HEK293 (cell line): ENCODE measurements around the gene CHERP.

Source experiments
- CTCF ChIA-PET: fragments of 350-600 bp; formaldehyde crosslinking; extraction: SDS; loops from one replicate; lab custom pipeline; 2021; ENCODE audit warnings: antibody characterized with exemption; lab: Yijun Ruan, JAX
- POLR2A ChIA-PET: fragments of 300-600 bp; formaldehyde crosslinking; extraction: SDS; loops from one replicate; lab custom pipeline; 2020; ENCODE audit warnings: antibody characterized with exemption, inconsistent platforms; lab: Yijun Ruan, JAX
- H3K27ac ChIP-seq: fragments of 200-500 bp; sonication (Bioruptor generic); 2 replicates; pipeline ENCODE4 v1.5.1; 2014; ENCODE audit warnings: low read depth, low read length, control low read depth, inconsistent platforms; ENCODE audit errors: extremely low read depth
- H3K36me3 ChIP-seq, 2 experiments: fragments of 200-500 bp in 1 of 2; sonication (Bioruptor generic) in 1 of 2; 1 replicate in 1 of 2; 2 replicates in 1 of 2; pipeline ENCODE4 v1.5.1; 2014 to 2017; ENCODE audit warnings: inconsistent platforms in 2 of 2, low read length in 2 of 2; ENCODE audit not compliant: control insufficient read depth in 2 of 2, insufficient read depth in 1 of 2
- H3K4me1 ChIP-seq: fragments of 200-500 bp; sonication (Bioruptor generic); 2 replicates; pipeline ENCODE4 v1.5.1; 2014; ENCODE audit warnings: mild to moderate bottlenecking, low read length, inconsistent platforms; ENCODE audit not compliant: control insufficient read depth, insufficient read depth
- H3K4me3 ChIP-seq: 2 replicates; pipeline ENCODE4 v1.5.1; 2011; ENCODE audit warnings: low read depth, mild to moderate bottlenecking, control low read depth, low read length, moderate library complexity
- H3K9me3 ChIP-seq: fragments of 200-500 bp; sonication (Bioruptor generic); 2 replicates; pipeline ENCODE4 v1.5.1; 2014; ENCODE audit warnings: low read depth, low read length, inconsistent platforms; ENCODE audit not compliant: control insufficient read depth, insufficient read depth
- FEZF1 ChIP-seq: fragments of 450-650 bp; formaldehyde crosslinking; IDR thresholded peaks from 2 replicates; pipeline ENCODE4 v1.5.1; 2016; ENCODE audit warnings: missing biosample characterization, missing genetic modification characterization
- HOXD13 ChIP-seq: sonication (generic); formaldehyde crosslinking; IDR thresholded peaks from 2 replicates; pipeline ENCODE4 v1.8.0; 2022; ENCODE audit warnings: missing genetic modification reagents, borderline replicate concordance
- REST ChIP-seq: fragments of 450-650 bp; formaldehyde crosslinking; IDR thresholded peaks from 2 replicates; pipeline ENCODE4 v1.5.1; 2016; ENCODE audit warnings: missing biosample characterization, missing genetic modification characterization
- TRIM28 ChIP-seq: IDR thresholded peaks from 2 replicates; pipeline ENCODE4 v1.6.1; 2011; ENCODE audit warnings: low read length, control low read depth, borderline replicate concordance
- ZBTB11 ChIP-seq: fragments of 450-650 bp; formaldehyde crosslinking; conservative IDR thresholded peaks from 2 replicates; pipeline ENCODE4 v1.5.1; 2016; ENCODE audit warnings: low read depth, missing biosample characterization, missing genetic modification characterization
- ZBTB20 ChIP-seq: fragments of 450-650 bp; formaldehyde crosslinking; IDR thresholded peaks from 2 replicates; pipeline ENCODE4 v1.5.1; 2016; ENCODE audit warnings: missing biosample characterization, missing genetic modification characterization
- ZBTB26 ChIP-seq: fragments of 450-650 bp; formaldehyde crosslinking; optimal IDR thresholded peaks from 2 replicates; pipeline ENCODE3; 2016; ENCODE audit warnings: missing biosample characterization, mild to moderate bottlenecking, missing genetic modification characterization
- ZBTB48 ChIP-seq: fragments of 450-650 bp; formaldehyde crosslinking; IDR thresholded peaks from 2 replicates; pipeline ENCODE4 v1.5.1; 2016; ENCODE audit warnings: missing biosample characterization, missing genetic modification characterization
- ZFHX2 ChIP-seq: fragments of 450-650 bp; formaldehyde crosslinking; conservative IDR thresholded peaks from 2 replicates; pipeline ENCODE4 v1.5.1; 2016; ENCODE audit warnings: missing biosample characterization, missing genetic modification characterization
- ZFP3 ChIP-seq: fragments of 450-650 bp; formaldehyde crosslinking; IDR thresholded peaks from 2 replicates; pipeline ENCODE4 v1.5.1; 2016; ENCODE audit warnings: low read depth, missing biosample characterization, missing genetic modification characterization
- ZNF146 ChIP-seq: fragments of 450-650 bp; formaldehyde crosslinking; IDR thresholded peaks from 2 replicates; pipeline ENCODE4 v1.5.1; 2016; ENCODE audit warnings: missing biosample characterization, missing genetic modification characterization
- ZNF18 ChIP-seq: fragments of 450-650 bp; formaldehyde crosslinking; IDR thresholded peaks from 2 replicates; pipeline ENCODE4 v1.5.1; 2016; ENCODE audit warnings: missing biosample characterization, missing genetic modification characterization
- ZNF416 ChIP-seq: fragments of 450-650 bp; formaldehyde crosslinking; IDR thresholded peaks from 2 replicates; pipeline ENCODE4 v1.5.1; 2016; ENCODE audit warnings: missing biosample characterization, missing genetic modification characterization
- ZNF426 ChIP-seq: fragments of 450-650 bp; formaldehyde crosslinking; IDR thresholded peaks from 2 replicates; pipeline ENCODE4 v1.5.1; 2017; ENCODE audit warnings: missing biosample characterization, missing genetic modification characterization, mild to moderate bottlenecking, inconsistent platforms, moderate library complexity
- ZNF510 ChIP-seq: fragments of 450-650 bp; formaldehyde crosslinking; IDR thresholded peaks from 2 replicates; pipeline ENCODE4 v1.5.1; 2018; ENCODE audit warnings: mild to moderate bottlenecking, missing genetic modification characterization, missing biosample characterization; ENCODE audit not compliant: insufficient replicate concordance
- ZNF513 ChIP-seq: fragments of 450-650 bp; IDR thresholded peaks from 2 replicates; pipeline ENCODE4 v1.5.1; 2018; ENCODE audit warnings: missing biosample characterization, missing genetic modification characterization
- ZNF549 ChIP-seq: fragments of 450-650 bp; IDR thresholded peaks from 2 replicates; pipeline ENCODE4 v1.5.1; 2018; ENCODE audit warnings: missing biosample characterization, missing genetic modification characterization, mild to moderate bottlenecking, inconsistent platforms, moderate library complexity
- ZNF660 ChIP-seq: fragments of 450-650 bp; IDR thresholded peaks from 2 replicates; pipeline ENCODE4 v1.5.1; 2018; ENCODE audit warnings: missing biosample characterization, mild to moderate bottlenecking, missing genetic modification characterization
- ZNF677 ChIP-seq: fragments of 450-650 bp; IDR thresholded peaks from 2 replicates; pipeline ENCODE4 v1.5.0; 2018; ENCODE audit warnings: missing biosample characterization, mild to moderate bottlenecking, missing genetic modification characterization, moderate library complexity
- ZNF777 ChIP-seq: fragments of 450-650 bp; formaldehyde crosslinking; IDR thresholded peaks from 2 replicates; pipeline ENCODE4 v1.5.1; 2017; ENCODE audit warnings: missing biosample characterization, missing genetic modification characterization, borderline replicate concordance
- ZNF785 ChIP-seq: fragments of 450-650 bp; formaldehyde crosslinking; IDR thresholded peaks from 2 replicates; pipeline ENCODE4 v1.5.1; 2016; ENCODE audit warnings: missing biosample characterization, missing genetic modification characterization

Gene CHERP

GRCh38 chr19:16572332-16573211 lies 30.3 kb upstream of the CHERP start, which contains the start of gene SLC35E1 (continued):
- no peak for TF ChIP-seq ZNF416 (tag by site-specific recombination)
- TF ChIP-seq ZFHX2, result peak; percentile 92
- TF ChIP-seq ZNF777, result no peak

- H3K27ac ChIP-seq, result peak overlapping the region; percentile 76; the same call in 1 of the 2 replicates
- H3K4me1 ChIP-seq, result peaks cover 2% of the 10 kb centered on the region; the same call in 1 of the 2 replicates
- no peak for TF ChIP-seq ZNF510 (tag by site-specific recombination)
- no peak for TF ChIP-seq ZNF549 (tag by site-specific recombination)
- TF ChIP-seq ZBTB48 (tag by site-specific recombination), result no peak
- no peak for TF ChIP-seq ZNF18
- peak; percentile 58; the same call in 1 of the 2 replicates for TF ChIP-seq ZNF677
- TF ChIP-seq ZBTB11 (tag by site-specific recombination), result peak; percentile 30; the same call in 1 of the 2 replicates
- peak; percentile 95 for TF ChIP-seq ZFP3 (tag by site-specific recombination)
- 0 out of 2 replicates have a peak, but pooled peaks have one; percentile 19 for TF ChIP-seq ZNF660 (tag by site-specific recombination)
- TF ChIP-seq TRIM28, result no peak
- TF ChIP-seq ZNF426 (tag by site-specific recombination), result no peak
- TF ChIP-seq REST (tag by site-specific recombination), result no peak
- TF ChIP-seq ZNF146 (tag by site-specific recombination), result no peak
- 0 out of 2 replicates have a peak, but pooled peaks have one; percentile 35 for TF ChIP-seq ZBTB20 (tag by site-specific recombination)
- TF ChIP-seq FEZF1, result no peak
- TF ChIP-seq ZNF513 (tag by site-specific recombination), result peak; percentile 11; the same call in 1 of the 2 replicates
- no peak for TF ChIP-seq ZNF785 (tag by site-specific recombination)
- TF ChIP-seq ZBTB26 (tag by site-specific recombination), result peak; percentile 83
- TF ChIP-seq HOXD13, result 0 out of 2 replicates have a peak, but pooled peaks have one; percentile 15
These were observed 29.6 kb upstream of the CHERP start for GRCh38 chr19:16571822-16572331.

More at GRCh38 chr19:16571822-16572331, 29.6 kb upstream of the CHERP start:
- peak overlapping the region; percentile 82 for H3K4me3 ChIP-seq
- no peaks in the 10 kb centered on the region for H3K9me3 ChIP-seq
- ChIA-PET POLR2A (interaction anchor here (0.8 to 2.5 kb wide), 7 partner anchors 10 to 130 kb away, joined by 3 to 23 read pairs (median 3); partner anchors contain the start of gene MED26), CTCF (interaction anchor here (0.6 kb wide), 1 partner anchor 12 kb away, joined by 3 read pairs; no protein-coding TSS in a partner anchor)
- peaks cover 8 to 53% of the 10 kb centered on the region in 2 experiments; a peak in 2 of 3 replicates for H3K36me3 ChIP-seq
